ENCODE results near the gene STPG4.
"Not testable (repeated sequence)": the region's sequence is repeated elsewhere in the genome, so short reads cannot be mapped to it uniquely, and the experiment has no call there.

The STPG4 gene

DNA sequence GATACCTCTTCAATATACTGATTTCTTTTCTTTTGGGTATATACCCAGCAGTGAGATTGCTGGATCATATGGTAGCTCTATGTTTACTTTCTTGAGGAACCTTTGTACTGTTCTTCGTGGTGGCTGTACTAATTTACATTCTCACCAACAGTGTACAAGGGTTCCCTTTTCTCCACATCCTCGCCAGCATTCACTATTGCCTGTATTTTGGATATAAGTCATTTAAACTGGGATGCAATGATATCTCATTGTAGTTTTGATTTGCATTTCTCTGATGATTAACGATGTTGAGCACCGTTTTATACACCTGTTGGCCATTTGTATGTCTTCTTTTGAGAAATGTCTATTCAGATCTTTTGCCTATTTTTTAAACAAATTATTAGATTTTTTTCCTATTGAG, 30.4 kb downstream of the STPG4 start:
- not testable (repeated sequence) for H3K36me3 ChIP-seq (ENCODE audit: insufficient read depth, low read length); H3K9ac ChIP-seq (ENCODE audit: low read depth, low read length); H3K4me3 ChIP-seq (ENCODE audit: low read length); H3K27me3 ChIP-seq (ENCODE audit: control insufficient read depth, insufficient read depth, low read length); H3K9me3 ChIP-seq (replicated peaks; ENCODE audit: low read length); H3K4me2 ChIP-seq (ENCODE audit: low read length)
- peaks cover 22% of the 10 kb centered on the region for H3K4me1 ChIP-seq (ENCODE audit: control insufficient read depth, insufficient read depth, low read length)

DNA sequence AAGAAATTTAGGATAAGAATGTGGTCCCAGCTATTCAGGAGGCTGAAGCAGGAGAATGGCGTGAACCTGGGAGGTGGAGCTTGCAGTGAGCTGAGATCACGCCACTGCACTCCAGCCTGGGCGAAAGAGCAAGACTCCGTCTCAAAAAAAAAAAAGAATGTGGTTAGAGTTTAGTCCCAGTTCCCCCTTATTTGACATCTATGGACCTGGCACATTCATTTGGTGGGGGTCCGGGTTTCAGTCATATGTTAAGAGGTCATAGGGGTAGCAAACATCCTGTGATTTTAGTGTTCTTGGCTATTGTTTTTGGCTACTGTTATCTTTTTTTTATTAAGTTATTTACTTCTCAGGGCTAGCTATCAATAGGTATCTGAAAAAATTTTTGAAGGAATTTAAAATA, 34.7 kb downstream of the STPG4 start:
- H3K4me1 ChIP-seq (ENCODE audit: control insufficient read depth, insufficient read depth, low read length) = peaks cover 37% of the 10 kb centered on the region
- not testable (repeated sequence) for H3K27me3 ChIP-seq (ENCODE audit: control insufficient read depth, insufficient read depth, low read length); H3K4me2 ChIP-seq (ENCODE audit: low read length); H3K9me3 ChIP-seq (replicated peaks; ENCODE audit: low read length); H3K4me3 ChIP-seq (ENCODE audit: low read length); H3K36me3 ChIP-seq (ENCODE audit: insufficient read depth, low read length)
- H3K9ac ChIP-seq (ENCODE audit: low read depth, low read length) = peak overlapping the region; percentile 71

DNA sequence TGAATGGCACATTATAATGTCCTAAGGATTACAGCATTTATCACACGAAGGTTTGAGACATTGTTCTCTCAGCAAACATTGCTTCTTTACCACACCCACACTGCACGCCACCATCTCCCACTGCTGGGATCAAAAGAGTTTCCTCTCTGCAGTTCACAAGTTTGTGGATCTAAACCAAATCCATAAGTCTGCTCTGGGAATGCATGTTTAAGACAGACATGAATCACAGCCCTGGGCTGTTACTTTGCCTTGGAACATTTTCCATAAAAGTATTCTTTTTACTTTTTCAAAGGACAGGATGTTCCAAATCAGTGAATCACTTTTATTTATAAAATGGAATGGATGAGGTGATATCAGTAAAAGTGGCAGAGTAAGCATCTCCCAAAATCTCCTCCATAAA, 36.1 kb downstream of the STPG4 start:
- H3K9ac ChIP-seq (ENCODE audit: low read depth, low read length) = peak overlapping the region; percentile 65
- H3K36me3 ChIP-seq (ENCODE audit: insufficient read depth, low read length) = no peaks in the 10 kb centered on the region
- no peaks in the 10 kb centered on the region for H3K9me3 ChIP-seq (replicated peaks; ENCODE audit: low read length)
- peaks cover 37% of the 10 kb centered on the region for H3K4me1 ChIP-seq (ENCODE audit: control insufficient read depth, insufficient read depth, low read length)
- no peak overlapping the region for H3K4me3 ChIP-seq (ENCODE audit: low read length)
- no peaks in the 10 kb centered on the region for H3K27me3 ChIP-seq (ENCODE audit: control insufficient read depth, insufficient read depth, low read length)
- peak overlapping the region; percentile 54 for H3K4me2 ChIP-seq (ENCODE audit: low read length)

DNA sequence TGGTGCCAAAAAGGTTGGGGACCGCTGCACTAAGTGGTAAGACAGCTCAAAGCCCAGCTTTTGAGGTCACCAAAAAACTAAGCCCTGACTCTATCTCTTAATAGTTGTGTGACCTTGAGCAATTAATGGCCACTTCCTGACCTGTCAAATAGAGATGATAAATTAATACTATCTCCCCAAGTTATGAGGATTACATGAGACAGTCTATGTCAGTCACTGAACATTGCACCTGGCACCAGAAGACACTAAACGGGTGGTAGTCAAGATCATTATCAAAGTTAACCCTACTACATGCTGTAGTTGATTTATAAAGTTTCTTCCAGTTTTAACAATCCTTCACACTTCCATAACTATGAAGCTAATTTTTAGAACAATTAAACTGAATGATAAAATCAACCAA, 36.5 kb downstream of the STPG4 start:
- peaks cover 37% of the 10 kb centered on the region for H3K4me1 ChIP-seq (ENCODE audit: control insufficient read depth, insufficient read depth, low read length)
- H3K27me3 ChIP-seq (ENCODE audit: control insufficient read depth, insufficient read depth, low read length) = no peaks in the 10 kb centered on the region
- H3K9ac ChIP-seq (ENCODE audit: low read depth, low read length) = peak overlapping the region; percentile 65
- H3K9me3 ChIP-seq (replicated peaks; ENCODE audit: low read length) = no peaks in the 10 kb centered on the region
- H3K36me3 ChIP-seq (ENCODE audit: insufficient read depth, low read length) = no peaks in the 10 kb centered on the region
- H3K4me2 ChIP-seq (ENCODE audit: low read length) = peak overlapping the region; percentile 54
- no peak overlapping the region for H3K4me3 ChIP-seq (ENCODE audit: low read length)

DNA sequence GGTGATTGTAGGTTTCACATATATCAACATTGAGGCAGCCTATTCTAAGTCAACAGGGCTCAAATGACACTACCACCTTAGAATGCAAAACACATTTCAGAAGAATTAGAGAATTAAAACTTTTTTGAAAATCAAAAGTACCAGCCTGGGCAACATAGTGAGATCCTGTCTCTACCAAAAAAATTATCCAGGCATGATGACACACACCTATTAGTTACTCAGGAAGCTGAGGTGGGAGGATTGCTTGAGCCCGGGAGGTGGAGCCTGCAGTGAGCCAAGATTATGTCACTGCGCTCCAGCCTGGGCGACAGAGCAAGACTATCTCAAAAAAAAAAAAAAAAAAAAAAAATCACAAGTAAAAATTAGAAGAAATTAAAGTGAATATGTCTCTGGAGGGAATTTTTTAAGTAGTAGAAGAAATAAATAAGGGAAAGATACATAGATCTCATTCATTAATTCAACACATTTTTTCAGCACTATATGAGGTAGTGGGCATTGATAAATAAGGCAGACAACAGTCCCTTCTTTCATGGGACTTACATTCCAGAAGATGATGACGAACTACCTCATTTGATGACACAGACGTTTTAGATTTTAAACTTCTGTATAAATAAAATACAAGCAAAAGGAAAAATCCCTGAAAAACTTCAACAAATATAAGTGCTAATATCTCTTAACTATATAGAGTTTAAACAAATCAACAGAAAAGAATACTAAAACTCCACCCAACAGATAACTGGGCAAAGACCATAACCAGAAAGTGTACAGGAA, 42.3 kb downstream of the STPG4 start:
- no peaks in the 10 kb centered on the region for H3K36me3 ChIP-seq (ENCODE audit: insufficient read depth, low read length)
- no peak overlapping the region for H3K9ac ChIP-seq (ENCODE audit: low read depth, low read length)
- H3K4me3 ChIP-seq (ENCODE audit: low read length) = no peak overlapping the region
- no peaks in the 10 kb centered on the region for H3K9me3 ChIP-seq (replicated peaks; ENCODE audit: low read length)
- H3K4me1 ChIP-seq (ENCODE audit: control insufficient read depth, insufficient read depth, low read length) = no peaks in the 10 kb centered on the region
- H3K27me3 ChIP-seq (ENCODE audit: control insufficient read depth, insufficient read depth, low read length) = no peaks in the 10 kb centered on the region
- H3K4me2 ChIP-seq (ENCODE audit: low read length) = no peak overlapping the region

DNA sequence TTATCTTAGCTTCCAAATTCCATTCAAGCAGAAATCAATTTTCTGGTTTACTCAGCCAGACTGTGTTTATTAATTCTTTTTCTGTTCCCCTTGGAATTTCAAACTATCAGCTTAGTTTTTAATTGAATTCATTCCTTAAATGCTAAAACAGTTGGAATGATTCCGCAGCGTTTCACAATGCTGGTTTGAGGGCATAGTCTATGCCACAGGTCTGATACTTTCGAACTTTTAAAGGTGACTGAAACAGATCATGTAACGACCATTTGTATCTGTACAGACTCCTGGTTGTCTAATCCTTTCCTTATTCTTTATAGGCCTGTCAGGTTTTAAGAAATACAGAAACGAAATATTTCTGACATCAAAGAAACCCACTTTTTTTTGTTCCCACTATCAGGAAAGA, 45.4 kb downstream of the STPG4 start:
- H3K4me3 ChIP-seq (ENCODE audit: low read length) = no peak overlapping the region
- no peak overlapping the region for H3K9ac ChIP-seq (ENCODE audit: low read depth, low read length)
- no peaks in the 10 kb centered on the region for H3K9me3 ChIP-seq (replicated peaks; ENCODE audit: low read length)
- H3K4me1 ChIP-seq (ENCODE audit: control insufficient read depth, insufficient read depth, low read length) = no peaks in the 10 kb centered on the region
- no peak overlapping the region for H3K4me2 ChIP-seq (ENCODE audit: low read length)
- no peaks in the 10 kb centered on the region for H3K36me3 ChIP-seq (ENCODE audit: insufficient read depth, low read length)
- no peaks in the 10 kb centered on the region for H3K27me3 ChIP-seq (ENCODE audit: control insufficient read depth, insufficient read depth, low read length)

DNA sequence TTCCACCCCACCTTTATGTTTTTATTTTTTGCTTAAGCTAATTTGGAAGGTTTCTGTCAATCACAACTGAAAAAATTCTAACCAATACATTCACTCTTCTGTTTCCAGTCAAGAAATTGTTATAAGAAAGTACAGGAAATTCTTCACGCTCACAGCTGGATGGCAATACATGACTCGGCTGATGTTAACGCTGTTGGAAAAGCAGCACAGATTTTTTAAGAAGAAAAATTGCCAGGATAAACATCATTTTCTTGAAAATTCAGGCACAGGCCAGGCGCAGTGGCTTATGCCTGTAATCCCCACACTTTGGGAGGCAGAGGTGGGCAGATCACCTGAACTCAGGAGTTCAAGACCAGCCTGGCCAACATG, 46.1 kb downstream of the STPG4 start:
- no peak overlapping the region for H3K4me3 ChIP-seq (ENCODE audit: low read length)
- no peaks in the 10 kb centered on the region for H3K4me1 ChIP-seq (ENCODE audit: control insufficient read depth, insufficient read depth, low read length)
- no peaks in the 10 kb centered on the region for H3K36me3 ChIP-seq (ENCODE audit: insufficient read depth, low read length)
- no peak overlapping the region for H3K4me2 ChIP-seq (ENCODE audit: low read length)
- H3K9ac ChIP-seq (ENCODE audit: low read depth, low read length) = no peak overlapping the region
- no peaks in the 10 kb centered on the region for H3K9me3 ChIP-seq (replicated peaks; ENCODE audit: low read length)
- H3K27me3 ChIP-seq (ENCODE audit: control insufficient read depth, insufficient read depth, low read length) = no peaks in the 10 kb centered on the region

DNA sequence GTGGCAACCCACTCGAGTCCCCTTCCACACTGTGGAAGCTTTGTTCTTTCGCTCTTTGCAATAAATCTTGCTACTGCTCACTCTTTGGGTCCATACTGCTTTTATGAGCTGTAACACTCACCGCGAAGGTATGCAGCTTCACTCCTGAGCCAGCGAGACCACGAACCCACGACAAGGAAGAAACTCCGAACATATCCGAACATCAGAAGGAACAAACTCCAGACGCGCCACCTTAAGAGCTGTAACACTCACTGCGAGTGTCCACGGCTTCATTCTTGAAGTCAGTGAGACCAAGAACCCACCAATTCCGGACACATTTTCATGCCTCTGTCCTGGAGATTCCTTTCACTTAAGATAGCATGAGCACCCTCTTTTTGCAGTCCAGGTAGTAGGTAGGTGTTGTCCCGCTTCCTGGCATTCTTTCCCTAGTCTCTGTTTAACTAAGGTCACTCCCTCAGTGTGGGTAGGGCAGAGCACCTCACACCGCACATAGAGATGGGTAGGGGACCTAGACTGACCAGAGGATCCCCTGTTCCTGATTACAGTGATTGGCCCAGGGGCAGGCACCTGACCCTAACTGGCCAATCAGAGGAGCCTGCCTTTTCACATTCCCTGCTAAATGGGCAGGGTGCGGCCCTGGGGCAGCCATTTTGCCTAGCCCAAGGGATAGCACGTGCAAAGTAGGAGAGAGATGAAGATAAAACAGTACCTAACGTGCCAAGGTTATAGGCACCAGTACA, 46.7 kb downstream of the STPG4 start:
- H3K9ac ChIP-seq (ENCODE audit: low read depth, low read length); H3K4me3 ChIP-seq (ENCODE audit: low read length); H3K4me1 ChIP-seq (ENCODE audit: control insufficient read depth, insufficient read depth, low read length); H3K36me3 ChIP-seq (ENCODE audit: insufficient read depth, low read length); H3K4me2 ChIP-seq (ENCODE audit: low read length); H3K9me3 ChIP-seq (replicated peaks; ENCODE audit: low read length); H3K27me3 ChIP-seq (ENCODE audit: control insufficient read depth, insufficient read depth, low read length): not testable (repeated sequence)

DNA sequence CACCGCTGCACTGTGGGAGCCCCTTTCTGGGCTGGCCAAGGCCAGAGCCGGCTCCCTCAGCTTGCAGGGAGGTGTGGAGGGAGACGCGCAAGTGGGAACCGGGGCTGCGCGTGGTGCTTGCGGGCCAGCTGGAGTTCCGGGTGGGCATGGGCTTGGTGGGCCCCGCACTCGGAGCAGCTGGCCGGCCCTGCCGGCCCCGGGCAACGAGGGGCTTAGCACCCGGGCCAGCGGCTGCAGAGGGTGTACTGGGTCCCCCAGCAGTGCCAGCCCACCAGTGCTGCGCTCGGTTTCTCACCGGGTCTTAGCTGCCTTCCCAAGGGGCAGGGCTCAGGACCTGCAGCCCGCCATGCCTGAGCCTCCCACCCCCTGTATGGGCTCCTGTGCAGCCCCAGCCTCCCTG, 47.9 kb downstream of the STPG4 start:
- not testable (repeated sequence) for H3K36me3 ChIP-seq (ENCODE audit: insufficient read depth, low read length); H3K4me3 ChIP-seq (ENCODE audit: low read length); H3K4me2 ChIP-seq (ENCODE audit: low read length); H3K27me3 ChIP-seq (ENCODE audit: control insufficient read depth, insufficient read depth, low read length); H3K4me1 ChIP-seq (ENCODE audit: control insufficient read depth, insufficient read depth, low read length); H3K9ac ChIP-seq (ENCODE audit: low read depth, low read length); H3K9me3 ChIP-seq (replicated peaks; ENCODE audit: low read length)

DNA sequence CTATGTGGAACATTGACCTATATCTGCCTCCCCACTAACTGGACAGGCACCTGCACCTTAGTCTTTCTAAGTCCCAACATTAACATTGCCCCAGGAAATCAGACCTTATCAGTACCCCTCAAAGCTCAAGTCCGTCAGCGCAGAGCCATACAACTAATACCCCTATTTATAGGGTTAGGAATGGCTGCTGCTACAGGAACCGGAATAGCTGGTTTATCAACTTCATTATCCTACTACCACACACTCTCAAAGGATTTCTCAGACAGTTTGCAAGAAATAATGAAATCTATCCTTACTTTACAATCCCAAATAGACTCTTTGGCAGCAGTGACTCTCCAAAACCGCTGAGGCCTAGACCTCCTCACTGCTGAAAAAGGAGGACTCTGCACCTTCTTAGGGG, 48.9 kb downstream of the STPG4 start:
- H3K4me1 ChIP-seq (ENCODE audit: control insufficient read depth, insufficient read depth, low read length); H3K9me3 ChIP-seq (replicated peaks; ENCODE audit: low read length); H3K36me3 ChIP-seq (ENCODE audit: insufficient read depth, low read length); H3K4me3 ChIP-seq (ENCODE audit: low read length); H3K4me2 ChIP-seq (ENCODE audit: low read length); H3K9ac ChIP-seq (ENCODE audit: low read depth, low read length); H3K27me3 ChIP-seq (ENCODE audit: control insufficient read depth, insufficient read depth, low read length): not testable (repeated sequence)

DNA sequence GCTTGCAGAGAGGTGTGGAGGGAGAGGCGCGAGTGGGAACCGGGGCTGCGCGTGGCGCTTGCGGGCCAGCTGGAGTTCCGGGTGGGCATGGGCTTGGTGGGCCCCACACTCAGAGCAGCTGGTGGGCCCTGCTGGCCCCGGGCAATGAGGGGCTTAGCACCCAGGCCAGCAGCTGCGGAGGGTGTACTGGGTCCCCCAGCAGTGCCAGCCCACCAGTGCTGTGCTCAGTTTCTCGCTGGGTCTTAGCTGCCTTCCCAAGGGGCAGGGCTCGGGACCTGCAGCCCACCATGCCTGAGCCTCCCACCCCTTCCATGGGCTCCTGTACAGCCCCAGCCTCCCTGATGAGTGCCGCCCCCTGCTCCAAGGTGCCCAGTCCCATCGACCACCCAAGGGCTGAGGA, 55.4 kb downstream of the STPG4 start:
- H3K4me1 ChIP-seq (ENCODE audit: control insufficient read depth, insufficient read depth, low read length); H3K36me3 ChIP-seq (ENCODE audit: insufficient read depth, low read length); H3K4me3 ChIP-seq (ENCODE audit: low read length); H3K9me3 ChIP-seq (replicated peaks; ENCODE audit: low read length); H3K4me2 ChIP-seq (ENCODE audit: low read length); H3K27me3 ChIP-seq (ENCODE audit: control insufficient read depth, insufficient read depth, low read length); H3K9ac ChIP-seq (ENCODE audit: low read depth, low read length): not testable (repeated sequence)

DNA sequence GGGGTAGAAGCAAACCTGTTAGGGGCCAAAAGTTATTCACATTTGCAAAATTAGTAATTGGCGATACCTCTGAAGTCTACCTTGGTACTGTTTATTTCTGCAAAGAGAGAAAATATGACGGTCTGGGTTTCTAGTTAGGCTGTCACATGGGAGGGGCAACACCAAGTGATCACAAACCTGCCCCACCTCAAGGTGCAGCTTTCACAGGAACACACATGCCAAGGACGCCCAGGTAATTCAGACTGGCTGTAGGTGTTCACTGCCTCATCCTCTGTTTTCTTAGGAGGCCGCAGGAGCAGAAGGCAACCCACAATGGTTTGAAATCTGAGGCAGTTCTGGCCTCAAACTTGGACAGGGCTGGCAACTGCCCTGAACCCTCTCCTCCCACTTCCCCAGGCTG, 56.2 kb downstream of the STPG4 start:
- no peak overlapping the region for H3K9ac ChIP-seq (ENCODE audit: low read depth, low read length)
- H3K9me3 ChIP-seq (replicated peaks; ENCODE audit: low read length) = no peaks in the 10 kb centered on the region
- H3K4me1 ChIP-seq (ENCODE audit: control insufficient read depth, insufficient read depth, low read length) = peaks cover 6% of the 10 kb centered on the region
- H3K36me3 ChIP-seq (ENCODE audit: insufficient read depth, low read length) = no peaks in the 10 kb centered on the region
- no peaks in the 10 kb centered on the region for H3K27me3 ChIP-seq (ENCODE audit: control insufficient read depth, insufficient read depth, low read length)
- H3K4me3 ChIP-seq (ENCODE audit: low read length) = no peak overlapping the region
- no peak overlapping the region for H3K4me2 ChIP-seq (ENCODE audit: low read length)
